HFFc6 (cell line): ENCODE measurements around the gene LETM1. TPM values are rescaled to one million over a fixed set of nuclear protein-coding genes. Genes with fewer than 3 reads are reported as not detected.

Experiments used
- DNase-seq: peaks from one replicate; pipeline ENCODE4 v3.0.0-alpha.2; 2018
- H3K27ac Mint-ChIP-seq: 2 replicates; pipeline ENCODE4 v1.8.0; 2020; ENCODE audit warnings: mild to moderate bottlenecking, mixed read lengths
- H3K27me3 Mint-ChIP-seq: 2 replicates; pipeline ENCODE4 v1.8.0; 2021; ENCODE audit warnings: mild to moderate bottlenecking, moderate library complexity, mixed read lengths; ENCODE audit not compliant: insufficient read depth
- H3K36me3 Mint-ChIP-seq: 2 replicates; pipeline ENCODE4 v1.8.0; 2021; ENCODE audit warnings: low read depth, mixed read lengths
- H3K4me1 Mint-ChIP-seq: 2 replicates; pipeline ENCODE4 v1.8.0; 2020; ENCODE audit warnings: low read depth, mixed read lengths
- H3K4me3 Mint-ChIP-seq: 2 replicates; pipeline ENCODE4 v1.8.0; 2020; ENCODE audit warnings: mild to moderate bottlenecking, moderate library complexity, mixed read lengths
- H3K9me3 Mint-ChIP-seq: 2 replicates; pipeline ENCODE4 v1.8.0; 2020; ENCODE audit warnings: mild to moderate bottlenecking, mixed read lengths
- total RNA-seq, 6 experiments: library from RNA; stranded (reverse); fragmentation: NEBNext Ultra II Directional; extraction: Animal tissue kit (Norgen Biotek cat#: 25700); gene quantifications; 2 replicates in 1 of 6; 3 replicates in 5 of 6; pipeline ENCODE4 v1.2.3, GENCODE V29; 2021
- TF ChIP-seq, protein P1 (sequence below): fragments of 200-600 bp; sonication (generic); IDR thresholded peaks from 2 replicates; pipeline ENCODE4 v1.5.0; 2021; ENCODE audit warnings: antibody characterized with exemption, mild to moderate bottlenecking

LETM1 gene
- total RNA-seq, 6 experiments from 2014 or later, result 47.4 to 64.0 (median 53.3) TPM

GRCh38 chr4:1813231-1813630 is 42.7 kb downstream of the LETM1 start:
- Mint-ChIP-seq H3K27me3 (peaks cover 2% of the 10 kb centered on the region; the same call in 1 of the 2 replicates), H3K4me3 (no peak overlapping the region), H3K36me3 (peaks cover 5% of the 10 kb centered on the region; the same call in 1 of the 2 replicates), H3K27ac (no peak overlapping the region), H3K9me3 (no peaks in the 10 kb centered on the region), H3K4me1 (no peaks in the 10 kb centered on the region)
- TF ChIP-seq, protein P1, sequence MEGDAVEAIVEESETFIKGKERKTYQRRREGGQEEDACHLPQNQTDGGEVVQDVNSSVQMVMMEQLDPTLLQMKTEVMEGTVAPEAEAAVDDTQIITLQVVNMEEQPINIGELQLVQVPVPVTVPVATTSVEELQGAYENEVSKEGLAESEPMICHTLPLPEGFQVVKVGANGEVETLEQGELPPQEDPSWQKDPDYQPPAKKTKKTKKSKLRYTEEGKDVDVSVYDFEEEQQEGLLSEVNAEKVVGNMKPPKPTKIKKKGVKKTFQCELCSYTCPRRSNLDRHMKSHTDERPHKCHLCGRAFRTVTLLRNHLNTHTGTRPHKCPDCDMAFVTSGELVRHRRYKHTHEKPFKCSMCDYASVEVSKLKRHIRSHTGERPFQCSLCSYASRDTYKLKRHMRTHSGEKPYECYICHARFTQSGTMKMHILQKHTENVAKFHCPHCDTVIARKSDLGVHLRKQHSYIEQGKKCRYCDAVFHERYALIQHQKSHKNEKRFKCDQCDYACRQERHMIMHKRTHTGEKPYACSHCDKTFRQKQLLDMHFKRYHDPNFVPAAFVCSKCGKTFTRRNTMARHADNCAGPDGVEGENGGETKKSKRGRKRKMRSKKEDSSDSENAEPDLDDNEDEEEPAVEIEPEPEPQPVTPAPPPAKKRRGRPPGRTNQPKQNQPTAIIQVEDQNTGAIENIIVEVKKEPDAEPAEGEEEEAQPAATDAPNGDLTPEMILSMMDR, result no peak
- no peak for DNase-seq

DNA sequence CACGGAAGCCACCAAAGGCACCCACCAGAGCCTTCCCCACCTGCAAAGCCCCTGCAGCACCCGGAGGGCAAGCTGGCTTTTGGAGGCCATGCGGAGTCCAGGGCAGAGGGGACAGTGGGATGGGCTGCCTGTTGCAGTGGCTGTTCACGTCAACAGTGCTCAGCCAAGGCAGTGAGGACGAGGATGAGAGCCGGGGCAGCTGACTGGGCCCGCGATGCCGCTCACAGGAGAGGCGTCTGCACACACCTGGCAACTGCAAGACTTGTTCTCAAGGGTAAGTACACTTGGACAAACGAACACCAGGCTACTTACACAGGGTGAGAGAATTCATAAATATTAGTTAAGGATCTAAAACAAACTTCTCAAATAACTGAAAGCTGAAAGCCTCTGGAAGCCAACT is 43.2 kb downstream of the LETM1 start:
- Mint-ChIP-seq H3K27me3 (peaks cover 2% of the 10 kb centered on the region; the same call in 1 of the 2 replicates), H3K4me3 (no peak overlapping the region), H3K9me3 (no peaks in the 10 kb centered on the region), H3K36me3 (peaks cover 5% of the 10 kb centered on the region; the same call in 1 of the 2 replicates), H3K27ac (no peak overlapping the region), H3K4me1 (no peaks in the 10 kb centered on the region)
- TF ChIP-seq, protein P1, result no peak
- DNase-seq, result no peak

GRCh38 chr4:1810765-1811164 is 45.2 kb downstream of the LETM1 start:
- TF ChIP-seq, protein P1, result no peak
- Mint-ChIP-seq H3K36me3 (no peaks in the 10 kb centered on the region), H3K27me3 (peaks cover 3% of the 10 kb centered on the region), H3K4me1 (no peaks in the 10 kb centered on the region), H3K9me3 (no peaks in the 10 kb centered on the region), H3K27ac (no peak overlapping the region), H3K4me3 (no peak overlapping the region)
- no peak for DNase-seq

- Mint-ChIP-seq H3K27me3 (peaks cover 3% of the 10 kb centered on the region), H3K9me3 (no peaks in the 10 kb centered on the region), H3K36me3 (no peaks in the 10 kb centered on the region), H3K4me1 (no peaks in the 10 kb centered on the region), H3K27ac (no peak overlapping the region), H3K4me3 (no peak overlapping the region)
- peak; percentile 35 for DNase-seq
- TF ChIP-seq, protein P1, result peak; percentile 95
Measured at GRCh38 chr4:1809754-1810502, 46.0 kb downstream of the LETM1 start.

- no peaks in the 10 kb centered on the region for H3K9me3 Mint-ChIP-seq
- peaks cover 3% of the 10 kb centered on the region for H3K27me3 Mint-ChIP-seq
Measured at GRCh38 chr4:1808851-1809753, 46.9 kb downstream of the LETM1 start.

More at GRCh38 chr4:1808851-1809753, 46.9 kb downstream of the LETM1 start:
- Mint-ChIP-seq H3K4me1 (no peaks in the 10 kb centered on the region), H3K36me3 (no peaks in the 10 kb centered on the region), H3K27ac (no peak overlapping the region), H3K4me3 (no peak overlapping the region)
- TF ChIP-seq, protein P1, result no peak
- DNase-seq, result no peak
